Myocyte (in vitro differentiated cells): Measurements from ENCODE around the gene JMJD6. TPM values are rescaled to one million over a fixed set of nuclear protein-coding genes. Genes with fewer than 3 reads are reported as not detected.
A peak's percentile ranks its signal among the peaks of the same experiment; 100 is the strongest.
"Not testable (repeated sequence)": the region's sequence is repeated elsewhere in the genome, so short reads cannot be mapped to it uniquely, and the experiment has no call there.

ENCODE experiments used
- DNase-seq: peaks from one replicate; pipeline ENCODE4 v3.0.0-alpha.2; 2012; ENCODE audit warnings: low read depth
- polyA plus RNA-seq: library from polyadenylated mRNA; unstranded; fragments of >200 nt; gene quantifications from one replicate; pipeline ENCODE4 v1.2.1, GENCODE V29; 2012; ENCODE audit warnings: missing spikeins
- total RNA-seq: library from RNA; depleted of rRNA; stranded (reverse); fragments of >200 nt; gene quantifications from 2 replicates; pipeline ENCODE4 v1.2.3, GENCODE V29; 2014

Gene JMJD6
- 22.5 and 33.8 TPM in 2 replicates for total RNA-seq
- 31.8 TPM for polyA plus RNA-seq

GRCh38 chr17:76726231-76726775 is at the start of gene JMJD6:
Gene JMJD6, minus strand, starts transcription at chr17:76726606. Its CDS starts 131 bp downstream, at chr17:76726475.
- peak; percentile 98 for DNase-seq

- no peak for DNase-seq
Observed at GRCh38 chr17:76775021-76775600, 48.7 kb upstream of the JMJD6 start.

DNA sequence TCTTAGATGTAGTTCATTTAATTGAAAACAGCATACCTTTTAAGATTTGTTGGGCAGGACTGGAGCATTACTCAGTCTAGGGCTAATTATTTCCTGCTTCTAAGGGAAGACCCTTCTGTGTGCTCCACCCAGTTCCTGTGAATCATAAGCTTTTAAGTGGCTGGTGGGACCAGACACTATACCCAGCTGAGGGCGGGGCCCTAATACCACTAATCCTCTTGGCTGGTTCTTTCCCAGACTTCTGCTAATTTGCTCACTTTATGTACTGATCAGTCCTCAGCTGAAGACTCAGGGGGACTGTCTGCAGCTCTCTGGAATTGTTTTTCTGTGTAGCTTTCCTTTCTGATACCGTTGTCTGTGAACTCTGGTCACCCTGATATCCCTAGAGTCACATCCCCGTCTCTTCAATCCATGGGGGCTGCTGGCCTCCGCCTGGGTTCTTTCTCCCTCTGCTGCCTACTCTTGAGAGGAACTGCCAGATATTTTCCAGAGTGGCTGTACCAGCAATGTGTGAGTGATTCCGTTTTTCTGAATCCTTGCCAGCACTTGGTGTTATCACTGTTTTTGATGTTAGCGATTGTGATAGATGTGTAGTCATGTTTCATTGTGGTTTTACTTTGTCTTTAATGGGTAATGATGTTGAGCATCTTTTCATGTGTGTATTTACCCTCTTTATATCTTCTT is 46.6 kb upstream of the JMJD6 start:
- DNase-seq = peak; percentile 61

DNA sequence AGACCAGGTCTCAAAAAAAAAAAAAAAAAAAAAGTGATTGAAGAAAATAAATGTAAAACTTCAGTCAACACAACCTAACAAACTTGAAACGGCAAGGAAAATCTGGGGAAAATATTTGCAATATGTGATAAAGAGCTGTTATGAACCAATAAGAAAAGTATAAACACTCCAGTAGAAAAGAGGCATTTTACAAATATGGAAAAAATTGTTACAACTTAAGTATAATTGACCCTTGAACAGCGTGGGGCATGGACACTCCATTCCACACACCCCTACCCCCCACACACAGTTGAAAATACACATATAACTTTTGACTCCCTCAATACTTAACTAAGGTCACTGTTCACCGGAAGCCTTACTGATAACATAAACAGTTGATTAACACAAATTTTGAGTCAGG is 32.2 kb upstream of the JMJD6 start:
- DNase-seq = no peak

DNA sequence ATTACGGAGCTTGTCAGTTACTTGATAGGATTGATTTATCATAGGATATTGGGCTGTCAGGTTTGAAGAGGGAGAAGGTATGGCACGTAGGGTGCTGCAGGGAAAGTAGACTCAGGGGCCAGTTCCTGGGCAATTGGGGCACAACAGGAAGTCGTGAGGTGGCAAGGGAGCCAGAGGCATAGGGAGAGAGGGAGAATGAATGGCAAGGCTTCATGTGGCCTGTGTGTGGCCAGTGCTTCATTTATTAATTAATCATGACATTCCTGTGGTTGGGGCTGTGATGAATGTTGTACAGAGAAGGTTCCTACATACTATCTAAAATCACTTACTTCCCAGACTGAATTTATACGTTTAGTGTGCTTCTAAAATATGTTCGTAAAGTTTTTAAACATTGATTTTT is 30.9 kb upstream of the JMJD6 start:
- DNase-seq = no peak

DNA sequence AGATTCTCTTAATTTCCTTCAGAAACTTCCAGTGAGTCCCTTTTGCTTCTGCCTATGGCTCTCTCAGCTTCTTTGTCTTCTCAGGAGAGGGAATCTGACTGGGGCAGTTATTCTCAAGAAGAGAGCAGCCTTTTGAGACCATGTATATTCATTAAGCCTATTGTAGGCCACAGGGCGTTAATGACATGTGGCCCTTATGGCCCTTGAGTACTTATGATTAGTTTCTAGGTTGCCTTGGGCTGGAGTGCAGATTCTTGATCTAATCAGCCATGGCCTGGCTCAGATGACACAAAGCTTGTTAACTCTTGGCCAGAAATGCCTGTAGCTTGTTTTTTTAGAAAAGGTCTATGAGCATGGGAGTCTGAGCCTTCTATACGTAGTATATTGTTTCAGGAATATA is 28.9 kb upstream of the JMJD6 start:
- DNase-seq = no peak

DNA sequence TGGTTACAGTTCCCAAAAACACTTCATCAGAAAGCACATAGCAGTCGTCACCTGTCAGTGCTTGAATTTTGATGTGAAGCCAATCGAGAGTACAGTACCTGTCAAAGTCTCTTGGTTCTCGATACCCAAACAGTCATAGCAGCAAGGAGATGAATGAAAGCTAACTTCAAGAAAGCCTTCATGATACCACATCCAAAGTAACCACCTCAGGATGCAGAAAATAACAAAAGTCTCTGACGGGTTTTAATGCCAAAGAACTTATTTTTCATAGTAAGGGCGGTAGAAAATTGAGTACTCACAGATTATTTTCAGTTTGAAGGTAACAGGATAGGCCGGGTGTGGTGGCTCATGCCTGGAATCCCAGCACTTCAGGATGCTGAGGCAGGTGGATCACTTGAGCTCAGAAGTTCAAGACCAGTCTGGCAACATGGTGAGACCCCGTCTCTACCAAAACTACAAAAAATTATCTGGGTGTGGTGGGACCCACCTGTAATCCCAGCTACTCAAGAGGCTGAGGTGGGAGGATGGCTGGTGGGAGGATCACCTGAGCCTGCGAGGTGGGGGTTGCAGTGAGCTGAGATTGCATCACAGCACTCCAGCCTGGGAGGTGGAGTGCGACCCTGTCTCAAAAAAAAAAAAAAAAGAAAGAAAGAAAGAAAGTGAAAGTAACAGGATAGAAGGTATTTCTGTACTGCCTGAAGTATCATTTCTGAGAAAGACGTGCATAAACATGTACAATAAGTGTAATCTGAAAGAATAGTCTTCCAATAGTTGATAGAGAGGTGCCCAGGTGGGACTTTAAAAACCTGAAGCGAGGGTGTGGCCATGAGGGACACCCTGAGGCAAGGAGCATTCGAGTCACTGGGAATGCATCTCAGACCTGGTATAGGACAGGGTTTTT is 26.9 kb upstream of the JMJD6 start:
- no peak for DNase-seq

DNA sequence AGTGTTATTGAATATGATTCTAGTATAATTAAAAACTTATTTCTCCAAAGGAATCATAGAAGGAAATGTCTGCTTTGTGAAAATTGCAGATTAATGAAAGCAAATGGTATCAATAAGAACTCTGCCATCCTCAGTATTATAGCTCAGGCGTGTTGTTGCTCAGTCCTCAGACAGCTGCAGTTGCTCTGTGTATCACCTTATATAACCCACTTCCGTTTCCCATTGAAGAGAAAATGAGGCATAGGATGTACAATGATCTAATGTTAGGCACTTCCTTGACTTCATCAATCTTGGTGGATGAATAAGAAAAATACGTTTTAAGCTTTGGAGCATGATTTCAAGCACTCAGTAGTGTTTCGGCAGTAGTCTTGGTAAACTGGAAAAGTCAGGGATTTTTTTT is 25.6 kb upstream of the JMJD6 start:
- no peak for DNase-seq

DNA sequence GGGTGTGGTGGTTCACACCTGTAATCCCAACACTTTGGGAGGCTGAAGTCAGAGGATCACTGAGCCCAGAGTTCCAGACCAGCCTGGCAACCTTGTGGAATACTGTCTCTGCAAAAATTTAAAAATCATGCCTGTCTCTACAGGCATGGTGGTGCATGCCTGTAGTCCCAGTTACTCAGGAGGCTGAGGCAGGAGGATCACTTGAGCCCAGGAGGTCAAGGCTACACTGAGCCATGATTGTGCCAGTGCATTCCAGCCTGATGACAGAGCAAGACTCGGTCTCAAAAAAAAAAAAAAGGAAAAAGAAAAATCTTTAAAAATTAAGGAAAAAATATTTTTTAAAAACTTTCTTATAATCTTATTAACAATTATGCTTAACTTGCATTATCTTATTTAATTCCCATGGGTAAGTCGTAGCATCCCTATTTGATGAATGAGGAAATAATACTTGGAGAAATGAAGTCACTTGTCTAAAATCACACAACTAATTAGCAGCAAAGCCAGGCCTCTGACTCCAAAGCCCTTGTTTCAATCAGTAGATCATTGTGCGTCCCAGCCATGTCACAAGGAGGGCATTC is 25.1 kb upstream of the JMJD6 start:
- DNase-seq = no peak

- DNase-seq = no peak
Observed at GRCh38 chr17:76748657-76749056, 22.3 kb upstream of the JMJD6 start.

- DNase-seq = peak; percentile 86
Observed at GRCh38 chr17:76747716-76748363, 21.4 kb upstream of the JMJD6 start.

GRCh38 chr17:76745785-76746184 is 19.4 kb upstream of the JMJD6 start:
- not testable (repeated sequence) for DNase-seq

- no peak for DNase-seq
Observed at GRCh38 chr17:76744747-76745146, 18.3 kb upstream of the JMJD6 start.

DNA sequence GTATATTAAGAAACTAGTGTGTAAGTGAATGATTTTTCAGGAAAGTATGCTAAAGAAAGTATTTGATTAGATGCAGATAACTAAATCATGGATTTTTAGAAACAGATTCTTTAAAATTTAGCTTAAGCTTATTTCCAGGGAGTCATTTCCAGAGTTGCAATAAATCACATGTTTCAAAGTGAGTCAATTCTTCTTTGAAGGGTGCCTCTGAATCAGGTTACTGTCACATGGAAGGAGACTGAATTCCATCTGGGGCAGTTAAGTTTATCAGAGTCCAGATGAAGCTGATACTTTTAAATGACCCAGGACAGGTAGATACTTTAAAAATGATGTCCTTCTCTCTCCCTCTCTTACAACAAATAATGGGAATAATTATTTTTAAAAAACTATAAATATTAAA is 16.6 kb upstream of the JMJD6 start:
- no peak for DNase-seq

- peak; percentile 51 for DNase-seq
Observed at GRCh38 chr17:76740329-76741118, 14.1 kb upstream of the JMJD6 start.

GRCh38 chr17:76739568-76740115 is 13.2 kb upstream of the JMJD6 start:
- DNase-seq = not testable (repeated sequence)

DNA sequence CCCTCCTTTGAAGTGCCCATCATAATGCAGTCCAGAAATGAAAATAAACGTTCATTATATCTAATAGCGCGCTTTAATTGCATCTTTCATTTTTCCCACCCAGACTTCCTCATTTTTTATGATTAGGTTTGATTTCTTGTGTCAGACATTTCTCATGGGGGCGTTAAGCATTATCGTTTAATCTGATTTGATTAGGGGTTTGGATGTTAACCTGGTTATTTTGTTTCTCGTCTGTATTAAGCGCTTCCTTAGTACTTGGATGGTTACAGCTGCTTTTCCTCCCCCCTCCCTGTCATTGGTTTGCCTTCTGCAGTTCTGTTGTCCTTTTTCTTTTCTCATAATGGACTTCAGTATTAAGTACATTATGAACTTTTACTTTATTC is 12.1 kb upstream of the JMJD6 start:
- peak; percentile 36 for DNase-seq

DNA sequence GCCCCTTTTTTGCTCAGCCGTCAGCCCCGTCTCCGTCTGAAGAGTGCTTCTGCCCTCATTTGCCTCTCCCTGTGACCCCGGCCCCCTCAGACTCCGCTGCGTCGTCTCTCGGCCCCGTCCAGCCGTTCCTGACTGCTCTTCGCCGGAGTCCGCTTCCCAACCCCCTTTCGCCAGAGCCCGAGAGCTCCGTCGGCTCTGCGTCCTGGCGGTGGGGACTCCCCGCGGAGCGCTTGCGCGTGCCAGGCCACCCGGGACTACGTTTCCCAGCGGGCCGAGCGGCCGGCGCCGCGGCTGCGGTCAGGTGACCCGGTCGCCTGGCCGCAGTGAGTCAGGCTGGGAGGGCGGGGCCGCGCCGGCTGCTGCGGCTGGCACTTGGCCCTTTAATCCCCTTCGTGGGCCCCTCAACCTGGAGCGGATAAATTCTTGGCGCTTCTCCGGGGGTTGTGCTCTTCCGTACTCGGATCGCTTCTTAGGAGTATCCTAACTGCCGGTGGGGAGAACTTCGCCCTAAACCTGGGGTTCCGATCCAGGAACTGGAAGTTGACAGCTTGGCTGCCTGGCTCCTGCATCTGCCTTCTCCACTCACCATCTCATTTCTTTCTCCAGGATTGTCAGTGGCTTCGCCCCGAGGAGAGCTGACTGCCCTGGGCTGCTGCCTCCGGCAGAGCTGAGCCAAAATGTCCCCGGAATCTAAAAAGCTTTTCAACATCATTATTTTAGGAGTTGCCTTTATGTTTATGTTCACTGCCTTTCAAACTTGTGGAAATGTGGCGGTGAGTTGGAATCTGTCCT is 11.5 kb upstream of the JMJD6 start, which contains the start of gene MFSD11:
MFSD11 (plus strand) TSS at position 444 of the 792 bp plus-strand sequence; CDS start at position 678, 234 bp downstream.
- peak; percentile 93 for DNase-seq
